HG02610 (cell line): ENCODE data around the gene CSNK1A1L.
"Not testable (repeated sequence)": the region's sequence is repeated elsewhere in the genome, so short reads cannot be mapped to it uniquely, and the experiment has no call there.

Experiments used
- ATAC-seq: cut with Tn5 transposase; IDR thresholded peaks from one replicate; pipeline ENCODE4 v1.9.1; 2021; ENCODE audit warnings: mild to moderate bottlenecking, moderate library complexity; ENCODE audit not compliant: unreplicated experiment

CSNK1A1L gene

DNA sequence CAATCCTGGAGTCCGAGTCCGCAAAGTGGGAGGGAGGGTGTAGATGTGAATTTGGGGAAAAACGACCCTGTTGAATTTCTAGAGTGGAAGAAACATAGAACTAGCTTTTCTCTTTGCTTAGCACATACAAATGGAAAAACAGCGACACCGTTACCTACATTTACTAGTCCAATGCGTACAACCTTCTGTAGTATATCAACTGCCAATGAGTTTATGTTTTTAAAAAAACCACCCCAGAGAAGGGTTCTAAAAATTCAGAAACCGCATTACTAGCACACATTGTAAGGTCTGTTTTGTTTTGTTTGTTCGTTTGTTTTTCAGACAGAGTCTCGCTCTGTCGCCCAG lies 45.6 kb downstream of the CSNK1A1L start:
- peak; percentile 21 for ATAC-seq

DNA sequence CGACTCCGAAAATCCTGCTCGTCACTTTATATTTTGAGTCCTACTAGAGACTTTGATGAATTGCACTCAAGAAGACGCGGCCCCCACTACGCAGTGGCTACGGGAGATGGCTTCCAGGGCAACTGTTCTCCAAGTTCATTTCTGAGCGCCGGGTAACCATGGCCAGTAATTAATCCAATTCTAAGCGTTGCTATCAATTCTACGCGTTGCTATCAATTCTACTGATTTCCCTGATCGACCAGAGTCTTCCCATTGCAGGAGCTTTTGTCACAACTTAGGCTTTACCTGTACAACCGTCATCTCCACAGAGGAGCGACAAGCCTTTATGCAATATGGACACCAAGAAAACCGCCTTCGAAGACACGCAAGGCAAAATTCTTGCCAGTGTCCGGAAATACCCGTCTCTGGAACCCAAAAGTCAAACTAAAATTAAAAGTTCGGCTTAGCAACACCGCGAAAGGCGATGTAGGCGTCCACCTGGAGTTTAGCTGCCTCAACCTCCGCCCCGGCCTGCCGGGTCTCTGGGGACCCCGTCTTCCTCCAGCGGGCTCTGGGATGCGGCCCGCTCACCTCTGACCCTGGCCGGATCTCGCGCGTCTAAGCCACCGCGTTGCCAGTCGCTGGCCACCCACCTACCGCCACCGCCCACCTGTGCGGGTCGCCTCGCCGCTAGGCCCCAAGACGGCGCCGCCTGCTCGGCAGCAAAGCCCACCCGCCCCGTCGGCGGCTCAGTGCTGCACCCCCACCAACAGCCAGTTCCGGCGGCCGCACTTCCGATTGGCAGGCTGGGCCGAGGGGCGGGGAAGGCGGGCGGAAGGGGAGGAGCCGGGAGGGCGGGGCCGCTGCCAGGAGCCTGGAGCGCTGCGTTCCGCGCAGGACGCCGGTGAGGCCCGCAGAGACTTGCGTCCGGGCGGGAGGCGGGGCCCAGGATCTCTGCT lies 46.3 kb downstream of the CSNK1A1L start, which contains the start of gene SUPT20H:
SUPT20H (minus strand) TSS at position 779 of the 938 bp plus-strand sequence. CDS start 8,198 bp downstream, outside the sequence.
- ATAC-seq: peak; percentile 99

DNA sequence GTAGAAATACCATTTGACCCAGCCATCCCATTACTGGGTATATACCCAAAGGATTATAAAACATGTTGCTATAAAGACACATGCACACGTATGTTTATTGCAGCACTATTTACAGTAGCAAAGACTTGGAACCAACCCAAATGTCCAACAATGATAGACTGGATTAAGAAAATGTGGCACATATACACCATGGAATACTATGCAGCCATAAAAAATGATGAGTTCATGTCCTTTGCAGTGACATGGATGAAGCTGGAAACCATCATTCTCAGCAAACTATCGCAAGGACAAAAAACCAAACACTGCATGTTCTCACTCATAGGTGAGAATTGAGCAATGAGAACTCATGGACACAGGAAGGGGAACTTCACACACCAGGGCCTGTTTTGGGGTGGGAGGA lies 49.2 kb downstream of the CSNK1A1L start:
- ATAC-seq: not testable (repeated sequence)
